SU-DHL-6 (cell line): ENCODE measurements around the gene ZMYND8.

ENCODE experiments used
- CTCF ChIP-seq: fragments of 200-600 bp; sonication (generic); IDR thresholded peaks from one replicate; pipeline ENCODE4 v1.5.1; 2017; ENCODE audit warnings: antibody characterized with exemption, mild to moderate bottlenecking, low read length, moderate library complexity; ENCODE audit not compliant: insufficient read depth, poor library complexity, severe bottlenecking
- EZH2phosphoT487 ChIP-seq: fragments of 200-600 bp; sonication (generic), shearing (Covaris generic); conservative IDR thresholded peaks from 2 replicates; pipeline ENCODE4 v1.6.1; 2018; ENCODE audit warnings: mild to moderate bottlenecking, antibody characterized with exemption, low read length, moderate library complexity, mixed read lengths

DNA sequence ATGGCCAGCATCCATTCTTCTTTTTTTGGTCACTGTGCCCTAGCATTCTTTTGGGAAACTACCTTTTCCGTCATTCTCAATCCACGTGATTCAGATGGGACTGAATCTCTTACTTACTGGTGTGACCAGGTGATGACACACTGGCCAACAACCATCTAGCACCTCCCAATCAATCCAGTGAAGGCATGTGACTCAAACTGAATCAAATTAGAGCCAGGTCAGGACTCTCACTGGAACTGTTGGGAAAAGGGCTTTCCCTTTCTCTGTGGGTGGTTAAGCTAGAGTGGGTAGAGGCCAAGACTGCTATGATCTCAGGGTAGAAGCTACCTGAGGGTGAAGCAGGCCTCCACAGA is 36.2 kb upstream of the ZMYND8 start:
- TF ChIP-seq CTCF (no peak), EZH2phosphoT487 (no peak)
